Uterine smooth muscle cell (primary cell): ENCODE data around the gene RAB2B. TPM values are rescaled to one million over a fixed set of nuclear protein-coding genes. Genes with fewer than 3 reads are reported as not detected.

ENCODE experiments used
- total RNA-seq: library from RNA; depleted of rRNA; stranded (reverse); fragments of >200 nt; gene quantifications from 2 replicates; pipeline ENCODE4 v1.2.3, GENCODE V29; 2014

RAB2B gene
- 22.0 and 23.4 TPM in 2 replicates for total RNA-seq

DNA sequence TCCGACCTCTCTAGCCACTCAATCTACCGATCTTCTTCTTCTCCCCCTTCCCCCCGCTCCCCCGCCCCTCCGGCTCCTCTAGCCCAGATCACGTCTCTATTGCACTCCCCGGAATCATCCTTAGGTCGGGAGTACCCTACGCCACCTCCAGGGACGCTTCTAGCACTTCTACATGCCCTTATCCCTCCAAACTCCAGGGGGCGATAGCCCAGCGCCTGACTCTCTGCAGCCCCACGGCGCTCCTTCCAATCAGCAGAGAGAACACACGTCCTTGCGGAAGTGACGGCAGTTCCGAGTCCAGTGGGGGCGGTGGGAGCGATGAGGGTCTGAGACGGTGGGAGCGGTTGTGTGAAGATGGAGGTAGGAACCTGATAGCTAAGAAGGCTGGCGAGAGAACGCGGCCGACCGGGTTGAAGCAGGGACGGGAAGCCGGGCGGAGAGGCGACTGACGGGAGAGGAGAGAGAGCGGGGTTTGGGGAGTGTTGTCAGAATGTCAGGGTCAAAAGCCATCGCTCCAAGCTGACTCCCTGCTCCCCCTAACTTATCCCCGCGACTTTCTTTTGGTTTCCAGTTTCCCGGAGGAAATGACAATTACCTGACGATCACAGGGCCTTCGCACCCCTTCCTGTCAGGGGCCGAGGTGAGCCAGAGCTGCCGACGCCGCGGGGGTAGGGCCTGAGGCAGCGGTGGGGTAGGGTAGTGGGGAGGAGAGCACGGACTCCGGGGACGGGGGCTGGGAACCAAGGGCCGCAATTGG, at the start of gene RAB2B, which contains the start of gene TOX4:
RAB2B (minus strand) TSS at position 35 of the 757 bp plus-strand sequence. CDS start 87 bp downstream, outside the sequence.
TOX4 (plus strand) TSS at position 271 of the 757 bp plus-strand sequence; CDS start at position 355, 84 bp downstream.

GRCh38 chr14:21525962-21526671, 49.4 kb upstream of the RAB2B start, which contains the start of gene SALL2:
Gene SALL2 (minus strand): TSS chr14:21526346. CDS start chr14:21526127, 219 bp downstream.

DNA sequence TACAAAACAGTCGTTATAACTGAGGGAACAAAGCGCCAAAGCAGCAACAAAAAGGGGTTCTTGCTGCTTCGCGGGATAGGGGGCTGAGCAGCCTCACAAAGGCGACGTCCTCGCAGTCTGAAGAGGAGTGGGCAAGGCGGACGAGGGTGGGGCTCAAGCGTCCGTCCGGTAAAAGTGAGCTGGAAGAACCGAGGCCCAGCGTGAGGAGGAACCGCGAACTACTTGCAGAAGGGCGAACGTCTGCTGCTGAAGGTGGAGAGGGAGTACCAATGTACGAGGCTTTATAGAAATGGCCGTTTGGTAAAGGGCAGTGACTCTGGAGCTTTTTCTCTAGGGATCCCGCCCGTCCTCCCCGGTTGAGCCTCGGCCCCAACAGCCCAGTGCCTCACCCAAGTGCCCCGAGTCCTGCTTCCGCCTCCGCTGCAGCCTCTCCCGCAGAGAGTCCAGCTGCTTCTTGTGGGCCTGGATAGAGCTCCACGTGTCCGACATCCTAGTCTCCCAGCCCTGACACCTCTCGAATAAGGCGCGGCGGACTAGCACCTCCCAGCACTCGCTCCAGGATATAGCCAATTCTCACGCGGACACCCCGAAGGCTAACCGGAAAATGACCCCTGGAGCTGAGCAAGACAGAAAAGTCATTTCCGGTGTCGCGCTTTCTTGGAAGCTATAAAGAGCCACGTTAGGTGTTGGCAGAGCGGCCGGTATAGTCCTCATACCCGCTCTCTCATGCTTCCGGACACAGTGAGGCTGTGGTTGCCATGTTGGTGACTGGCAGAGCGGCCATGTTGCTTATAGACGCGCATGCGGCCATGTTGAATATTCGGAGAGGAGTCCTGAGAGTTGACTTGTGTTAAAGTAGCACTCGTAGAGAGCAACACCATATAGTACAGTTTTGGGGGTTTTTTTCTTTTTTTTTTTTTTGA, 34.2 kb upstream of the RAB2B start, which contains the start of gene METTL3:
METTL3 (minus strand) TSS at position 606 of the 923 bp plus-strand sequence; CDS start at position 489, 117 bp downstream.

DNA sequence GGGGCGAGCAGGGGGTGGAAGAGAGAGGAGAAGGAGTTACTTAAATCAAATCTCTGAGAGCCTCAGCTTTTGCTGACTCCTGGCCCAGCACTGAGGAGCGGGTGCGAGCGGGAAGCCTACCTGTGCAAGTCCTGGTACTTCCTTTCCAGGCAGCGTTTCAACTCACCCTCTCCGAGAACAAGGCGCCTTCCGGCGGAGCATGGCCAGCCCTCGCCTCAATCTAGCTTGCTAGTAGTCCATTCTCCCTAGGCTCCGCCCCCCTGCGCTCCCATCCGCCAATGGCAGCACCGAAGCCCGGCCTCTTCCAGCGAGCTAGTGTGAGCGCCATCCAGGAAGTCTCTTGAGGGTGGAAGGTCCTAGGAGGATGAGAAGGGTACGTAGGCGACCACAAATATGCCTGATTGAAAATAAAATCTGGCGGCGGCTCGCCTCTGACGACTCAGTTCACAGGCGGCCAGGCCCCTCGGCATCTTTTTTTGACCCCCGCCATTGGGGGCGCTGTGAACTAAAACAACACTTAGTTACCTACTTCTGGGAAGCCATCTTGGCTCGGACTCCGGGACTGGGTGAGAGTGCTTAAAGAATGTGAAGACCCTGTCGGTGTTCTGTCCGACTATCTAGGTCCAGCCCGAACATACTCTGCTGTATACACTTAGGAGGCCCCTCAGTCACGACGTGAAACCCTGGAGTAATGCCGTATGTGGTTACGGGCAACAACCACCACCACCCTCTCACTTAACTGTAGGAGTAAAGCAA, 20.7 kb downstream of the RAB2B start, which contains the start of gene CHD8:
CHD8 (minus strand) TSS at position 212 of the 756 bp plus-strand sequence. CDS start 24,480 bp downstream, outside the sequence.

Other genes starting within 250 kb of the RAB2B start
- 676 and 818 TPM in 2 replicates for gene HNRNPC, start 207.5 kb downstream of the RAB2B start, total RNA-seq
- gene RPGRIP1, start 196.9 kb downstream of the RAB2B start, total RNA-seq = under 0.01 TPM in 1 of 2 replicates, not detected in the other
- gene SUPT16H, start 92.9 kb downstream of the RAB2B start, total RNA-seq = 90.4 and 129 TPM in 2 replicates
- 51.9 and 57.3 TPM in 2 replicates for gene CHD8, start 20.8 kb downstream of the RAB2B start, total RNA-seq
- gene TOX4, start 236 bp upstream of the RAB2B start, total RNA-seq = 22.7 and 34.0 TPM in 2 replicates
- gene METTL3, start 34.4 kb upstream of the RAB2B start, total RNA-seq = 81.9 and 87.9 TPM in 2 replicates
- 2.5 and 3.2 TPM in 2 replicates for gene SALL2, start 49.4 kb upstream of the RAB2B start, total RNA-seq
- gene OR10G3, start 103.1 kb upstream of the RAB2B start, total RNA-seq = not detected in 2 replicates
- not detected in 2 replicates for gene OR10G2, start 158.0 kb upstream of the RAB2B start, total RNA-seq
- gene OR4E2, start 176.9 kb upstream of the RAB2B start, total RNA-seq = 0.12 TPM in 1 of 2 replicates, not detected in the other
- not detected in 2 replicates for gene OR4E1, start 196.9 kb upstream of the RAB2B start, total RNA-seq